Thymus (tissue), 11 donors: Measurements from ENCODE around the gene CDC42BPG. TPM values are rescaled to one million over a fixed set of nuclear protein-coding genes. Genes with fewer than 3 reads are reported as not detected.
"Not testable (repeated sequence)": the region's sequence is repeated elsewhere in the genome, so short reads cannot be mapped to it uniquely, and the experiment has no call there.

Source experiments
- DNase-seq, 9 donors: peaks; one replicate each; pipeline ENCODE4 v3.0.0-alpha.2; 2013; ENCODE audit warnings: low spot score in 9 of 9, low read depth in 6 of 9, missing footprints in 1 of 9
- H3K27ac ChIP-seq, 2 donors: one replicate each; pipeline ENCODE4 v1.5.1; 2013; ENCODE audit warnings: control low read depth in 1 of 2, low read depth in 1 of 2, low read length in 1 of 2, mild to moderate bottlenecking in 1 of 2, moderate library complexity in 1 of 2
- H3K27me3 ChIP-seq, 2 donors: one replicate each; pipeline ENCODE4 v1.5.1; 2013; ENCODE audit warnings: low read length in 1 of 2; ENCODE audit not compliant: control insufficient read depth in 2 of 2, insufficient read depth in 1 of 2
- H3K36me3 ChIP-seq, 2 donors: one replicate each; pipeline ENCODE4 v1.5.1; 2013; ENCODE audit warnings: low read length in 1 of 2, mild to moderate bottlenecking in 1 of 2, moderate library complexity in 1 of 2; ENCODE audit not compliant: control insufficient read depth in 2 of 2, insufficient read depth in 2 of 2
- H3K4me1 ChIP-seq, 2 donors: one replicate each; pipeline ENCODE4 v1.5.1; 2013; ENCODE audit warnings: low read length in 2 of 2; ENCODE audit not compliant: control insufficient read depth in 2 of 2, insufficient read depth in 2 of 2
- H3K4me3 ChIP-seq, 2 donors: one replicate each; pipeline ENCODE4 v1.5.1; 2013; ENCODE audit warnings: low read length in 2 of 2, control low read depth in 1 of 2, mild to moderate bottlenecking in 1 of 2
- H3K9me3 ChIP-seq, 2 donors: one replicate each; pipeline ENCODE4 v1.5.1; 2013; ENCODE audit warnings: low read length in 1 of 2, mild to moderate bottlenecking in 1 of 2; ENCODE audit not compliant: control insufficient read depth in 2 of 2, insufficient read depth in 1 of 2
- WGBS: extraction: QIAGEN DNeasy Blood & Tissue Kit; methylation state at CpG from one replicate; pipeline ENCODE4 v1.1.7; 2013; 5-methylcytosine and 5-hydroxymethylcytosine counted together
- polyA plus RNA-seq: library from polyadenylated mRNA; stranded (reverse); fragments of 200-250 nt; gene quantifications from one replicate; pipeline ENCODE4 v1.2.3, GENCODE V29; 2013
- total RNA-seq: library from RNA; stranded (reverse); fragments of 120-200 nt; gene quantifications from one replicate; pipeline ENCODE4 v1.2.4, GENCODE V29; 2013
- donor health status: healthy.

Gene CDC42BPG
- total and polyA plus RNA-seq, 2 donors: 1.7 to 7.4 TPM

- Histone ChIP-seq H3K36me3 (peaks cover 0 to 3% of the 10 kb centered on the region in 2 donors), H3K9me3 (peaks cover 0 to 4% of the 10 kb centered on the region in 2 donors), H3K4me3 (no peak overlapping the region), H3K4me1 (peaks cover 39 to 68% of the 10 kb centered on the region in 2 donors), H3K27ac (no peak overlapping the region), H3K27me3 (no peaks in the 10 kb centered on the region)
- peak in 7 of 9 donors; percentile 79 to 93 (median 85) for DNase-seq
- 41% methylated on average over 13 of the region's 13 CpGs for WGBS
Measured at GRCh38 chr11:64846998-64847666, 2.7 kb upstream of the CDC42BPG start.

- not testable (repeated sequence) for H3K4me3 ChIP-seq, H3K36me3 ChIP-seq, H3K27ac ChIP-seq, H3K9me3 ChIP-seq, H3K27me3 ChIP-seq, DNase-seq
- WGBS: 98% methylated on average over 8 of the region's 8 CpGs
- peaks cover 26 to 54% of the 10 kb centered on the region in 2 donors for H3K4me1 ChIP-seq
Measured at GRCh38 chr11:64845776-64846129, 1.3 kb upstream of the CDC42BPG start.

DNA sequence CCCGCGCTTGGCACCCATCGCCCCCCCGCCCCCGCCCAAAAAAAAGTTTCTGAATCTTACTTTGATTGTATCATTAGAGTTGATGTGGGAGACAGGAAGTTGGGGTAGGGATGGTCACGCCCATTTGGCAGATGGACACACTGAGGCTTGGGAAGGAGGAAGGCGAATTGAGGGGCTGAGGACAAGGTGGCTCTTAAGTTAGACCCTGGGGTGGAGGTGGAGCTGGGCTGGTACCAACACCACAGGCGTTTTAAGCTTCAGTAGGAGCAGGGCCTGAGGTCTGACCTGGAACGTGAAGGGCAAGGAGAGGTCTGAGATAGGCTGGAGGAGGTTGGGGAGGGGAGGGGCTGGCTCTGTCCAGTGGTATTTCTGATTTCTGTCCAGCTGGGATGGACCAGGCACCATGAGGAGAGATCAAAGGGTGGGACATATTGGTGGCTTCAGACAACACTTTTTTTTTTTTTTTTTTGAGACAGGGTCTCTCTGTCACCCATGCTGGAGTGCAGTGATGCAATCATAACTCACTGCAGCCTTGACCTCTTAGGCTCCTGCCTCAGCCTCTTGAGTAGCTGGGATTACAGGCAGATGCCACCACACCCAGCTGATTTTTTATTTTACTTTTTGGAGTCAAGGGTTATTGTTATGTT is 799 bp upstream of the CDC42BPG start:
- H3K36me3 ChIP-seq: no peaks in the 10 kb centered on the region
- peak overlapping the region in 1 of 2 donors; percentile 10 for H3K27ac ChIP-seq
- peak overlapping the region; percentile 56 to 64 for H3K4me3 ChIP-seq
- peaks cover 0 to 4% of the 10 kb centered on the region in 2 donors for H3K9me3 ChIP-seq
- peaks cover 24 to 50% of the 10 kb centered on the region in 2 donors for H3K4me1 ChIP-seq
- no peak for DNase-seq
- 35% methylated on average over 9 of the region's 9 CpGs for WGBS
- H3K27me3 ChIP-seq: no peaks in the 10 kb centered on the region

DNA sequence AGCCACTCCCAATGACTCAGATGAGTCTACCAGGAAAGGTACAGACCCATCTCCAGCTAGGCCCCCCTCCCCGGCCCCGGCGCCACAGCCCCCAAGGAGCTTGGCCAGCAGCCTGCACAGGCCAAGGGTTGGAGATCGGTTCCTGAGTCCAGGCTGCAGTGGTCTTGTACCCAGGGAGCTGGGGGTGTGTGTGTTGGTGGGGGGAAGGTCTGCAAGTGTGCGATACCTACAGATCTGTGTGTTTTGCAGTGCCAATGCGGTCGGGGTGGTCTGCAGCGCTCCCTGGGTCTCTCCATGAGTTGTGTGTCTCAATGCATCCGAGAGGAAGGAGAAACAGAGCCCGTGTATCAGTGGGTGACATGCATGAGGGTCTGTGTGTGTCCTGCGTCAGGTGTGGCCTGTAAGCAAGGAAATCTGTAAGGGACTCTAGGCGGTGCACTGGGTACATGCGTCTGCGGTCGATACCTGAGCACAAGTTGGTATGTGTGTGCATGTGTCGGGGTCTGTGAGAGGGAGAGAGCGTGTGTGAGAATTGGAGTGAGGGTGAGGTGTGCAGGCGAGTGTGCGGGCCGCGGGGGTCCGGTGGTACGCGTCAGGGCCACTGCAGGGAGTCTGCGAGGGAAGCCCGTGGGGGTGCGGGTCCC is 645 bp downstream of the CDC42BPG start:
- WGBS: 59% methylated on average over 27 of the region's 27 CpGs
- Histone ChIP-seq H3K4me1 (peaks cover 17 to 35% of the 10 kb centered on the region in 2 donors), H3K4me3 (peak overlapping the region; percentile 20 to 64), H3K27ac (peak overlapping the region in 1 of 2 donors; percentile 68), H3K9me3 (peaks cover 0 to 4% of the 10 kb centered on the region in 2 donors), H3K27me3 (no peaks in the 10 kb centered on the region), H3K36me3 (peaks cover 0 to 8% of the 10 kb centered on the region in 2 donors)
- no peak for DNase-seq

- 93% methylated on average over 19 of the region's 19 CpGs for WGBS
- Histone ChIP-seq H3K36me3 (peaks cover 0 to 12% of the 10 kb centered on the region in 2 donors), H3K4me3 (no peak overlapping the region), H3K9me3 (peaks cover 0 to under 1% of the 10 kb centered on the region in 2 donors), H3K4me1 (peaks cover 9 to 28% of the 10 kb centered on the region in 2 donors), H3K27ac (peak overlapping the region; percentile 20 to 32), H3K27me3 (no peaks in the 10 kb centered on the region)
- DNase-seq: no peak
Measured at GRCh38 chr11:64842851-64843685, 1.4 kb downstream of the CDC42BPG start.

- peak overlapping the region; percentile 11 to 32 for H3K27ac ChIP-seq
- peaks cover 0 to 12% of the 10 kb centered on the region in 2 donors for H3K36me3 ChIP-seq
- 93% methylated on average over 6 of the region's 6 CpGs for WGBS
- no peak overlapping the region for H3K4me3 ChIP-seq
- no peak for DNase-seq
- no peaks in the 10 kb centered on the region for H3K9me3 ChIP-seq
- no peaks in the 10 kb centered on the region for H3K27me3 ChIP-seq
- H3K4me1 ChIP-seq: peaks cover 8 to 21% of the 10 kb centered on the region in 2 donors
Measured at GRCh38 chr11:64842366-64842759, 2.1 kb downstream of the CDC42BPG start.

GRCh38 chr11:64841592-64842365 is 2.7 kb downstream of the CDC42BPG start:
- DNase-seq: no peak
- no peaks in the 10 kb centered on the region for H3K9me3 ChIP-seq
- H3K4me3 ChIP-seq: no peak overlapping the region
- WGBS: 94% methylated on average over 15 of the region's 15 CpGs
- peaks cover 8 to 18% of the 10 kb centered on the region in 2 donors for H3K4me1 ChIP-seq
- peak overlapping the region in 1 of 2 donors; percentile 39 for H3K27ac ChIP-seq
- peaks cover 0 to 12% of the 10 kb centered on the region in 2 donors for H3K36me3 ChIP-seq
- H3K27me3 ChIP-seq: no peaks in the 10 kb centered on the region
